NCI-H1092 (cell line): Measurements from ENCODE around the gene TMEM120A.

ENCODE experiments used
- DNase-seq: peaks from one replicate; lab custom pipeline; 2025; lab: John Stamatoyannopoulos, UW

Gene TMEM120A

DNA sequence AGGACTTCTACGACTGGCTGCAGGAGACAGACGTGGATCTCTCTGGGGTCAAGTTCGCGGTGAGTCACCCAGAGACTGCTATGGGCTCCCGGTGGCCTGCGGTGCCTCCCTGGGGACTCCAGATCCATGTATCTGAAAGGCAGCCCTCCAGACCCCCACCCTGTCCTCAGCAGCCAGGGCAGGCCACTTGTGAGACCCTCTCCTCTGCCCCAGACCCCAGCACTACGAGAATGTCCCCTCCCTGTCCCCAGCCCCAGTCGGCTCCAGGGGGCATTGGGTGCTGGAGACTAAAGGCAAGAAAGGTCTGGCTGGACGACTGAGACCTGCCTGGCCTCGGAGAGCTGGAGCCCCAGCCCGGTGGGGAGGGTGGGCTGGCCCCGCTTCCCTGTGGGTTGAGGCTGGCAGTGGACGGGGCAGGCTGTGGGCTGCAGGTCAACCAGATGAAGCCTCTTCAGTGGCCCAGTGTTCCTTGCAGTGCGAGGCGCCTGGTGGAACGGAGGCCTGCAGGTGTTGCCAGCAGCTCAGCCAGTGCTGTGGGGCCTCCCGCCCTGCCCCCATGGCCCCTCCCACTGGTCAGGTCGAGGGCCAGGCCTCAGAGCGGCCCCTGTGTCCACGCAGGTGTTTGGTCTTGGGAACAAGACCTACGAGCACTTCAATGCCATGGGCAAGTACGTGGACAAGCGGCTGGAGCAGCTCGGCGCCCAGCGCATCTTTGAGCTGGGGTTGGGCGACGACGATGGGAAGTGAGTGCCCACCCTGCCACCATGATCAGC lies 13.8 kb downstream of the TMEM120A start:
- DNase-seq, result no peak

DNA sequence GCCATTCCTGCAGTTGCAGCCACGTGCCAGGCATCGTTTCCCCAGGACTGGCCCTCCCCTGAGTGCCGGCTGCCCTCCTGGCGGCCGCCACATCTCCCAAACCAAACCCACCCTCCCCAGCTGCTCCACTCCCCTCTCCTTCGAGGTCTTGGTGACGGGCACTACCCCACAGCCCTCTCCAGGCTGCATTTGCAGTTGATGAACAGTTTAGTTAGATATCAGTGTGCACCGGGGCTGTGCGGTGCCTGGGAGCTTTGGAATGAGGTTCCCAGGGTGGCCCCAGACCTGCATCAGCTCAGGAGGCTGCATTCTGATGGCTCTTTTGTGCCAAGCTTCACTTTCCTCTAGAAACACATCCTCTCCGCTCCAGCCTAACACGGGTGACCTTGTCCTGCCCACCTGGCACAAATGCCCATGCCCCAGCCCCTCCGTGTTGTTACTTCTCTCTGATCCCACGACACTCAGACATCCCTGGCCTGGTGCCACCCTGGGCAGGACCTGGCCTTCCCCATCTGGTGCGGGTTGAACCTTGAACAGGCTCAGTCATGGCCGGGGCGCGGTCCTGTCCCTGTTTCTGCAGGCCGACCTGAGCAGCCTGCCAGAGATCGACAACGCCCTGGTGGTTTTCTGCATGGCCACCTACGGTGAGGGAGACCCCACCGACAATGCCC lies 14.5 kb downstream of the TMEM120A start:
- no peak for DNase-seq

DNA sequence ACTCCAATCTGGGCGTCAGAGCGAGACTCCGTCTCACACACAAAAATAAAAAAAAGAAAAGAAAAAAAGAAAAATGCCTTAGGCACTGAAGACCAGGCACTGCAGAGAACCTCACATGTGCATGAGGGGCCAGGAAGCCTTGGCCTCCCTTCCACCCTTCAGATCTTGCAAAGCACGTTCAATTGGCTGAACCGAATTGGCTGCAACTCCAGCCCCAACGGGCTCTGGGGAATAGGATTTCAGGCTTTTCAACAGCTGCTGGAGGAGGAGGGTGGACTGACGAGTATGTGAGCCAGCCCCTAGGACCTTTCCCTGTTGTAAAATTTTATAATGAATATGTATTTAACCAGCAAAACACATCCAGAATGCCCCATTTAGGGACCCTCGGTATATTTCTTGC lies 16.7 kb downstream of the TMEM120A start:
- DNase-seq, result peak; percentile 53

DNA sequence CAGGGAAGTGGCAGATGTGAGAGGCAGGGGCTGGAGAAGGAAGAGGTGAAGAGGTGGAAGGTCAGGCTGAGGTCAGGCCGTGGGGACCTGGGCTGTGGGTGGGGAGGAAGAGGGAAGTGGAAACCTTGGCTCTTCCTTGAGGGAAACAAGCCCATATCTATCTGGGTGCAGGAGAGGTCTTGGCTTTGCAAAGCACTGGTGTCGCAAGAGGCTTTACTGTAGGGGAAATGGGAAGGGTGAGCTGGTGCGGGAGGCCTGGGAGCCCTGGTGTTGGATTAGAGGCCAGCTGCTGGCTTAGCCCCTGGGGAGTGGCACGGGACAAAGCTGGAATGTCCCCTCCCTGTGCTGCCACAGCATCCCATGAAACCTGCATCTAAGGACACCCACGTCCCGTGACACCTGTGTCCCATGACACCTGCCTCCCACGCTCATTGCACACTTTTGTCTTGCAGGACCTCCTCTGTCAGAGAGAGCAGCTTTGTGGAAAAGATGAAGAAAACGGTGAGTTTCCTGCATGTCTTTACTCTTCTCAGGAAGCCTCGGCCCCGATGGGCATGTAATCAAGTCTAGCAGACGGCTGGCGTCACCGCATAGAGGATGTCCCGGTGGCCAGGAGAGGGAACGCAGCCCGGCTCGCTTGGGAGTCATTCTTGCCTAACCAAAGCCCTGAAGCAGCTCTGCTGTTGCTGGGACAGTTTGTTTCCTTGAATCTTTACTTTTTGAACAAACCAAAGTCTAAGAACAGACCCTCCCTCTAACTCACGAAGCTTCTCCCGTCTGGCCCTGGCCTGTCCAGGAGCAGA lies 22.2 kb downstream of the TMEM120A start:
- no peak for DNase-seq

DNA sequence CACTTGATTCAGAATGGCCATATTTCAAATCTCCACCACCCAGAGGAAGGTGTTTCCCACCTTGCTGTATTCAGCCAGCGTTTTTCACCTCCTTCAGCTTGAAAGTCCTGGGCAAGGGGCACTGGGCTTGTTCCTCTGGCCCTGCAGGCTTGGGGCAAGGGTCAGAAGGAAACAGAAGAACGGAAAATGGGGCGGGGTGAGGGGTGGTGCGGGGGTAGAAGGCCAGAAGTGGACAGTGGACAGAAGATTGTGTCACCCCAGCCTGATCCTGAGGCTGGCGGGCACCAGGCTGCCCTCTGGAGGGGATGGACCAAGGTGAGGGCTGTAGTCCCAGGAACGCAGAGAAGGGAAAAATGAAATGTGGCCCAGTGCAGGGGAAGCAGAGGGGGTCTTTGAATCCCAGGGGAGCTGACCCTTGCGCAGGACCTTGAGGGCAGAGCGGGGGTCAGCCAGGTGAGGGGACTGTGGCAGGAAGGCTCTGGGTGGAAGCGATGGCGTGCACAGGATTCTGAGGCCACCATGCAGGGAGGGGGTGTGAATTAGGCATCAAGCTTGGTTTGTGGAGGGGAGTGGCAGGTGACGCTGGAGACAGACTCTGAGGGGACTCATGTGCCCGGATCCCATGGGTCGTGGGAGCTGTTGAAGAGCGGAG lies 23.0 kb downstream of the TMEM120A start:
- no peak for DNase-seq

DNA sequence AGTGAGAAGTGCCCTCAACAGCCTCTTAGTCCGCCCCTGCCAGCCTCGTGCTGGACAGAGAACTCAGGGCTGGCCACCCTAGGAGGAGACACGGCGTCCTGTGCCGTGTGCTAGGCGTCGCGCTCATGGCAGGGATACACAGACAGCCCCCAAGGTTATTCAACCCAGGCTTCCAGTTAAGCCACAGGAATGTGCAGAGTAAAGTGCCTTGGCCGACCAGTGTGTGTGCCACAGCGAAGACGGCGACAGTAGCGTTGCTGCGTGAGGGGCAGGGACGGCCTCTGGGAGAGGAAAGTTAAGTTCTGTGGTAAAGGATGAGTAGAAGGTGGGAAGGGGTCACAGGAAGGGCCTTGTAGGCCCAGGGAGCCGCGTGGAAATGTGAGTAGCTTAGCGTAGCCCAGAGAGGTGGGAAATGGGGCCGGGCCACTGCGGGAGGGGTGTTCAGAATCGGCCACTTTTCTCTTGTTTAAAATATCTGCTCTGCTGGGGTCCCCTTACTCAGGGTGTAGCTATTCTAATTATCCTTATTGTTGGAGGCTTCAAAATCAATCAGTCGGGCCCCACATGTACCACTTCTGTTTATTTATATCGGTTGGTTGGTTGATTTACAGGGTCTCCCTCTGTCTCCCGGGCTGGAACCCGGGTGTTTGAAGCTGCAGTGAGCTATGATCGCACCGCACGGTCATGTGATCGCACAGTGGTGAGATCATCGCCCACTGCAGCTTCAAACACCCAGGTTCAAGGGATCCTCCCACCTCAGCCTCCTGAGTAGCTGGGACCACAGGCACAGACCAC lies 24.5 kb downstream of the TMEM120A start:
- DNase-seq, result no peak

DNA sequence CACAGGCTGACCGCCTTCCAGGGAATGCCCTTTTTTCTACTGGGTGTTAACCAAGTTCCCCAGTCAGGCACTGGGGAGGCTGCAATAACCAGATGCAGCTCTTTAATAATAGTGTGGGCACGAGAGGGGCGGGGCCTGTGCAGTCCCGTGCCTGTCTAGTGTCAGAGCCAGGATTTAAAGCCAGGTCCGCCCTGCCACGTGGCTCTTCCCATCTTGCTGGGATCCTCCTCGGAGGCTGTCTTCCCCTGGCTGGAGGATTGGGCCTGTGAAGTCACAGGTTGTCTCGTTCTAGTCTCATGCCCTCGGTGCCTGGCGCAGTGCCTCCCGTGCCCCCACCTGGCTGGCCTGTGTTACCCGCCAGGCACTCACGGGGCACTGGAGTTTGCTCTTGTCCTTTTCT lies 25.2 kb downstream of the TMEM120A start:
- no peak for DNase-seq

DNA sequence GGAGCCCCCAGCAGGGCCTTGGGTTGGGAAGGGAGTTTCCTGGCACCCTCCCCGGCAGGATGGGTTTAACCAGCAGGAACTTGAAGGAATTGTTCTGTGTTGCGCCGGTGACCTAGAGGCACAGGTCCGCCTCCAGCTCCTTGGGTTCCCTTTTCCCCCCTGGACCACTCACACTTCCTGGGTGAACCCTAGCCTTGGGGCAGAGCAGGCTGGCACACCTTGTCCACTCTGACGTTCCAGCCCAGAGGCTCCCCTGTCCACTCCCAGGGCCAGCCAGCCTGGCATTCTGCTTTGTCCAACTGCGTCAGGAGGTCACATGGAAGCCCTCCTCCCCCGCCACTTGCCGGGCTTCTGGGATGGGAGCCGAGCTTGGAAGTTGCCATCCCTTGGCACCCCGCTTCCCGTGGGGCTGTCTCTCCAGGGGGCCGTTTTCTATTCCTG lies 25.8 kb downstream of the TMEM120A start:
- no peak for DNase-seq

DNA sequence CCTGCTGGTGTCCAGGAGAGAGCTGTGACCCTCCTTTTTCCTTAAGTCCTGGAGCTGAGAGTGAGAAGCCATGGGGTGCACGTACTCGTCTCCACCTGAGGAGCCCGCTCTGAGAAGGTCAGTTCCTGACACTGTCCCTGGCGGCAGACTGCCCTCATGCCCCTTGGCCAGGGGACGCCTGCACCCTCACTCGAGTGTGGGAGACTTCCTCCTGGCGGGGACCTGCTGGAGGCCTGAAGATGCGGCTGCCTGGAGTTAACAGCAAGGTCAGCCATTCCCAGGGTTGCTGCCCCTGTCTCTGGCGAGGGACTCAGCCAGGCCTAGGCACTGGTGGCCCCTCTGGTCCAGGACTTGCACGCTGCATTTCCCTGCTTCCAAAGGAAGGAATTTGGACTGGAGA lies 26.4 kb downstream of the TMEM120A start:
- DNase-seq, result no peak

DNA sequence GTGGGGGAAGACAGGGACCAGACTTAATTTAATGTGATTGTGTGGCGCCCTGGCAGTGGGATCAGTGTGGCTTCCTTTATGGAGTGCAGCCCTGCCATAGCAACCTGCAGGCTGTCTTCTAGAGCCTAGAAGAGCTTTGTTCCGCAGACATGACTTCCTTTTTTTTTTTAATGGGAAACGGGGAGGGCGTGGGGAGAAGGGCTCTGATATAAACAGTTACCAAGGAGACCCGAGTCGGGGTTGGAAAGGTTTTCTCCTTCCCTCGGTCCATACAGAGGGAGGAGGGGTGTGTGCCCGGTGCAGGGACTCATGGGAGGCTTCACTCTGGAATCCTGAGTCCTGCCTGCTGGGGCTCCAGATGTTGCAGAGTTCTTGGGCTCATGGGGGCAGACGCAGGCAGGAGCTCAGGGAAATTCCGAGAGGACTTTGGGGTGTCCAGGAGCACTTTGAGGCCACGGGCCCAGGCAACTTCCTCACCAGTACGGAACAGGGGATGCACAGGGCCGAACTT lies 26.9 kb downstream of the TMEM120A start:
- DNase-seq, result no peak

DNA sequence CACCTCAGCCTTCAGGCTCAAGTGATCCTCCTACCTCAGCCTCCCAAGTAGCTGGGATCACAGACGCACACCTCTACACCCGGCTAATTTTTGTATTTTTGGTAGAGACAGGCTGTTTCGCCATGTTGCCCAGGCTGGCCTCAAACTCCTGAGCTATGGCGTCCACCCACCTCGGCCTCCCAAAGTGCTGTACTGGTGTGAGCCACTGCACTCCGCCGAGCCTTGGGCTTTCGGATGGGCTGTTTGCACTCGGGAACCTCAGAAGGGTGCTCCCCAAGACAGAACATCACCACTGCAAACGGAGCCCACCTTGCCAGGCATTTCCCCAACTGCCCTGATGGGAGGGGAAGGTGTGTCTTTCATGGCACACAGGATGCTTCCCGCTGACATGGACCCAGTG lies 27.3 kb downstream of the TMEM120A start:
- DNase-seq, result no peak

DNA sequence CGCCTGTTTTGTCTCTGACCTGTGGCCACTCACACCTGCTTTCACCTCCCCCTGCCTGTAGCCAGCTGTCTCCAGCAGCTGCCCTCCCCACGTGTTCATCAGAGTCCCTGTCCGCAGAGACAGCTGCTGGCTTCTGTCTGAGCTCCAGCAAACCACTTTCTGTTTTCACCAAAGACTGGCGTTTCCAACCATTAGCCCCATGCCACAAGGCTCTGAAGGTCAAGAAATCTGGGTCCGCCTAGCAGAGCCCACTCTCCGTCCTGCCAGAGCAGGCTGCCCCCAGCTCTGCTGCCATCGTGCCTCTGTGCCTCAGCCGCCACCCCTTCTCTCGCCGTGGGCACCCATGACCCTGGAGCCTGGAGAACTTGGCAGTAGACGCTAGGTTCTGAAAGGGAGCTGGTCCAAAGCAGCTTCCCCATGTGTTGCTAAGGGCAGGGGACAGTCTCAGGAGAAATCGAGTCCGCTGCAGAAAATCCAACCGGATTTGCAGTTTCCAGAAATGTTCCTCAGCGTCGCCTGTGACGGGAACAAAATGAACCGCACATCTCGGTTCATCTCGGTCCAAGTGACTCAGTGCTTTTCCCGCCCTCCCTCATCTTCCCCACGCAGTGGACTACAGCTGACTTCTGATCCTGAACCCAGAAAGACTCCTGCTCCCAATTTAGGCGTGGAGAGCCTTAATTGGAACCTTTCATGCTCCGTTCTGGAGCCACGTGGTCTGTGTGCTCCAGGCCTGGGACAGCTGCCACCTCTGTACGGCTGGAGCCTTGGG lies 28.0 kb downstream of the TMEM120A start:
- DNase-seq, result peak; percentile 84

DNA sequence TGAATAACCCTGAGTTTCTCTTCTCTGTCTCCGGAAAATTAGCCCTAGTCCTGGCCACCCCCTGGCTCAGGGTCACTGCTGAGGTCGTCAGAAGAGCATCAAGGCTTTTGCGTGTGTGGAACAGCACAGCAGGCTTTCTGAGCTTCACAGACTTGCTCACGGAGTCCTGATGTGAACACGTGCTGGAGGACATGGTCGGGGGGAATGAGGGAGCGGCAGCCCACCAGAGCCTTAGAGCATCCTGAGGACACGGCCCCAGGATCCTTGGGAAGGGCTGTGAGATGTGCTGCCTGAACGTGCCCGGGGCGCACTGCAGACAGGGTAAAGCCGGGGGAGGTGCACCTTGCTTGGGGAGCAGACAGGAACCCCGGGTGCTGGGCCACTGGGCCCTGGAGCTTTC lies 28.8 kb downstream of the TMEM120A start:
- no peak for DNase-seq

DNA sequence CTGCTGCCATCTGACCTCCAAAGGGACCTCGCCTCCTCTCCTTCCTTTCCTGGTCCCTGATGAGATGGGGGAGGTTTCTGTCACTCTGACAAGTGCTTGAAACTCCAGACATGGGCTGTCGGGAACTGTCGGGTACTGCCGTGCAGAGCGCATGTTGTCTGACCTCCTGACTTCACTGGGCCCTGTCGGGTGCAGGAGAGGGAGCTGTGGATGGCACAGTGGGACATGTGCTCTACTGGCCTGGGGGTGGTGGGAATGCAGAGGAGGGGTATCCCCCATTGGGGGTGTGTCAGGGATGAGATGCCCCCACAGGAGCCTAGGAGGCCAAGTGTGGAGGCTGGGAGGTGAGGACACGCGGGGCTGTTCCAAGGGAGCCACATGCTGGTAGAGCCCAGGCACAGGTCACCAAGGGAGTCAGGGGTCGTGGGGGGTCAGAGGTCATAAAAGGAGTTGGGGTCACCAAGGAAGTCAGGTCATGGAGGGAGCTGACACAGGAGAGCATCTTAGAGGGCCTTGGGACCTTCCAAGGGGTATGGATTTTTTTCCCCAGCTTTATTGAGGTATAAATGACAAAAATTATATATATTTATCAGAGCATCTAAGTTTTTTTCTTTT lies 30.9 kb downstream of the TMEM120A start:
- no peak for DNase-seq

DNA sequence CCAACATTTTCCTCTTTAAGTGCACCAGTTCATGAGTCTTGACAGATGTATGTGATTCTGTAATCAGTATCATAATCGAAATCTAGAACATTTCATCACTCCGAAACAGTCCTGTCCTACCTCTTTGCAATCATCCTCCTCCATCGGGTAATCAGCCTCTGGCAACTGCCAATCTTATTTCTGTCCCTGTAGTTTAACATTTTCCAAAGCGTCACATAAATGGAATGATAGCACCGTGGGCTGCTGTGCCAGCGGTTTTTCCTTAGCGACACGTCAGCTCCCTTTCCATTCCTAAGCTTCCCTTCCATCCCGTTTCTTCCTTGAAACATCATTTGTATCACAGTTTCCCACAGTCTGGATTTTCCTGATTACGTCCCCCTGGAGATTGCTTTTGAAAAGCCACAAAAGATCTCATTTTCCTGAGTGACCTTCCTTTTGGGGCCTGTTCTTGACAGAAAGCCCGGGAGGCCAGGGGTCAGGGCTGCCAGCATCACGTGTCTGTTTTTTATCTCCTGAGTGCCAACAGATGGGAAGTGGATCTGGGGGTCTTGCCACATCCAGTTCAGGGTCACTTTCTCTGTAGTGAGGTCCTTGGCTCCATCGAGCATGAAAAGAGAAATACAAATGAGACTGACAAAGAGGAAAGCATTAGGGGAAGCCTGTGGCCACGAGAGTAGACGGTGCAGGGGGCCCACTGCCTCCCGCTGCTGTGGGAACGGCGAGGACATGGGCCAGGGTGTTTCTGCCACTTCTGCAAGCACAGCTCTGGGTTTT lies 31.6 kb downstream of the TMEM120A start:
- no peak for DNase-seq

DNA sequence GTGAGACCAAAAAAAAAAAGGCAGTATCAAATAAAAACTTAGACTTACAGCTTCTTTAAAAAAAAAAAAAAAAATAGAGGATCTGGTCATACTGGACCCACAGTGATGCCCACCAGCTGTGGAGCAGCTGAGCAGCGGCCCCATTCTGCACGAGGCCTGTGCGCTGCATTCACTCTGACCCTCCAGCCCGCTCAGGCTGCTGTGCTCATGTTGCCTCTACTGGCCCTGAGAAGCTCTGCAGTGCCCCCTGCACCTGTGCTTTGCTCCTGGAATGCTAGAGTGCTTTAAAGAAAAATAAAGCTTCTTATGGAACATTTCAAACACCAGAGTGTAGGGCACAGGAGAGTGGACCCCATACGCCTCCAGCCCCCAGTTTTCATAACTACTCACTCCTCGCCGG lies 33.2 kb downstream of the TMEM120A start:
- no peak for DNase-seq

DNA sequence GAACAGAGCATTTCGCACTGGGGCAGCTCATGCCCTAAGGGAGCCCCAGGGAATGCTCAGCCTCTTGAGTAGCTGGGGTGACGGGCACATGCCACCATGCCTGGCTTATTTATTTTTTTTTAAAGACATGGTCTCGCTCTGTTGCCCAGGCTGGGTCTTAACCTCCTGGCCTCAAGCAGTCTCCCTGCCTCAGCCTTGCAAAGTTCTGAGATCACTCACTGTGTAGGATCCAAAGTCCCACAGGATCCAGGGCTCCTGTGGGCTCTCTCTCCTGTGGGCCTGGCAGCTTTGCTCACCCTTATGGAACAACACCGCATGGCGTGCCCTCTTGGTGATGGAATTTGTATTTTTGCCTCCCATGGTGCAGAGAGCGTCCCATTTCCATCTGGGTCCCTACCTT lies 34.0 kb downstream of the TMEM120A start:
- no peak for DNase-seq

DNA sequence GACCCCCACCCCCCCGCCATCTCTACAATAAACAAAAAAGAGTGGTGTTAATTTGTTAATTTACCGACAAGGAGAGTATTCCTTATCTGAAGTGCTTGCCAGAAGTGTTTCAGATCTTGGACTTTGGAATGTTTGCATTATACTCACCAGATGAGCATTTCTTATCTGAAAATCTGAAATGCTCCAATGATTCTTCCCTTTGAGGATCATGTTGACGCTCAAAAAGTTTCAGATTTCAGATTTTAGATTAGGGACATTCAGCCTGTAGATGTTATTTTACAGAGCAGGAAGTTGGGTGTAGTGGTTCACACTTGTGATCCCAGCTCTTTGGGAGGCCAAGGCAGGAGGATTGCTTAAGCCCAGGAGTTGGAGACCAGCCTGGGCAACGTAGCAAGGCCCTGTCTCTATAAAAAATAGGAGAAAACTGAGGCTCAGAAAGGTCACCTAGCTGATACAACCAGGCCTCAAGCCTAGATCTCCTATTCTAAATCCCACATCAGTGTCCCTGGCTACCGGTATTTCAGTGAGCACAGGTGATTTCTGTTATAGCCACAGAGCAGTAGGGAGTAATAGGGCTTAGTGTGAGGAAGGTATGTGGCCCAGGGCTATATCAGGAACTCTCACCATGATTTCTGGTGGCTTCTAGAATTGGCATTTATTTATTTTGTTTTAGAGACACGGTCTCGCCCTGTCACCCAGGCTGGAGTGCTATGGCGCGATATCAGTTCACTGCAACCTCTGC lies 35.4 kb downstream of the TMEM120A start:
- no peak for DNase-seq
